GM21367 (cell line): ENCODE results near the gene RHEB.

Experiments used
- ATAC-seq: cut with Tn5 transposase; IDR thresholded peaks from one replicate; pipeline ENCODE4 v1.9.1; 2021; ENCODE audit not compliant: unreplicated experiment

Gene RHEB

GRCh38 chr7:151433721-151434400 is 85.8 kb downstream of the RHEB start:
- no peak for ATAC-seq

- peak; percentile 61 for ATAC-seq
Measured at GRCh38 chr7:151432658-151433521, 86.8 kb downstream of the RHEB start.

- no peak for ATAC-seq
Measured at GRCh38 chr7:151431768-151432311, 87.9 kb downstream of the RHEB start.

GRCh38 chr7:151431281-151431767 is 88.4 kb downstream of the RHEB start:
- ATAC-seq: no peak

- ATAC-seq: no peak
Measured at GRCh38 chr7:151430391-151431205, 89.1 kb downstream of the RHEB start.

GRCh38 chr7:151429560-151430331 is 89.9 kb downstream of the RHEB start:
- ATAC-seq: peak; percentile 61

- no peak for ATAC-seq
Measured at GRCh38 chr7:151429237-151429559, 90.5 kb downstream of the RHEB start.

GRCh38 chr7:151428378-151429236 is 91.1 kb downstream of the RHEB start:
- no peak for ATAC-seq

- no peak for ATAC-seq
Measured at GRCh38 chr7:151427705-151428377, 91.9 kb downstream of the RHEB start.

- no peak for ATAC-seq
Measured at GRCh38 chr7:151426904-151427704, 92.6 kb downstream of the RHEB start.

- ATAC-seq: no peak
Measured at GRCh38 chr7:151426441-151426903, 93.2 kb downstream of the RHEB start.

- ATAC-seq: no peak
Measured at GRCh38 chr7:151425670-151426440, 93.8 kb downstream of the RHEB start.

GRCh38 chr7:151424799-151425198 is 94.9 kb downstream of the RHEB start:
- ATAC-seq: no peak

GRCh38 chr7:151423936-151424335 is 95.8 kb downstream of the RHEB start:
- ATAC-seq: no peak

- ATAC-seq: no peak
Measured at GRCh38 chr7:151423226-151423625, 96.5 kb downstream of the RHEB start.

GRCh38 chr7:151422212-151422611 is 97.5 kb downstream of the RHEB start:
- ATAC-seq: no peak

GRCh38 chr7:151420144-151420543 is 99.6 kb downstream of the RHEB start:
- ATAC-seq: no peak
